HEK293T (cell line): Measurements from ENCODE around the gene AGAP1.

Experiments used
- BHLHE40 ChIP-seq: fragments of 450-650 bp; IDR thresholded peaks from 2 replicates; pipeline ENCODE4 v1.6.1; 2016; ENCODE audit warnings: mild to moderate bottlenecking, moderate library complexity, borderline replicate concordance
- FOXA1 ChIP-seq: fragments of 450-650 bp; IDR thresholded peaks from 2 replicates; pipeline ENCODE4 v1.6.1; 2016; ENCODE audit warnings: mild to moderate bottlenecking
- FOXM1 ChIP-seq: fragments of 450-650 bp; IDR thresholded peaks from 2 replicates; pipeline ENCODE4 v1.6.1; 2017; ENCODE audit warnings: mild to moderate bottlenecking, borderline replicate concordance
- SUZ12 ChIP-seq: fragments of 450-650 bp; IDR thresholded peaks from 2 replicates; pipeline ENCODE4 v1.6.1; 2016; ENCODE audit warnings: mild to moderate bottlenecking

GRCh38 chr2:235848055-235848454 lies 354.2 kb downstream of the AGAP1 start:
- TF ChIP-seq BHLHE40, result no peak
- no peak for TF ChIP-seq FOXA1
- no peak for TF ChIP-seq FOXM1
- no peak for TF ChIP-seq SUZ12
